Measurements from ENCODE around the gene LBHD2. TPM values are rescaled to one million over a fixed set of nuclear protein-coding genes. Genes with fewer than 3 reads are reported as not detected.

Gene LBHD2
- total RNA-seq, 1 donor from 2014 or later, result not detected

GRCh38 chr14:103067231-103067954, 16.6 kb upstream of the LBHD2 start:
- no peak for DNase-seq
- ATAC-seq, result peak; percentile 62
- intact Hi-C loops (cut with micrococcal nuclease), result no loop called here

- DNase-seq (no peak), ATAC-seq (no peak)
- intact Hi-C loops (cut with micrococcal nuclease), result no loop called here
Measured at GRCh38 chr14:103068351-103069073, 15.5 kb upstream of the LBHD2 start.

- intact Hi-C loops (cut with micrococcal nuclease), result no loop called here
- ATAC-seq (no peak), DNase-seq (no peak)
Measured at GRCh38 chr14:103070263-103070885, 13.6 kb upstream of the LBHD2 start.

GRCh38 chr14:103070971-103071542, 13.0 kb upstream of the LBHD2 start:
- intact Hi-C loops (cut with micrococcal nuclease), result no loop called here
- ATAC-seq (no peak), DNase-seq (no peak)

- ATAC-seq (no peak), DNase-seq (no peak)
- intact Hi-C loops (cut with micrococcal nuclease), result no loop called here
Measured at GRCh38 chr14:103071544-103072251, 12.3 kb upstream of the LBHD2 start.

- DNase-seq (no peak), ATAC-seq (no peak)
- intact Hi-C loops (cut with micrococcal nuclease), result no loop called here
Measured at GRCh38 chr14:103072595-103073366, 11.2 kb upstream of the LBHD2 start.

GRCh38 chr14:103073367-103073875, 10.6 kb upstream of the LBHD2 start:
- ATAC-seq, result no peak
- no peak for DNase-seq
- intact Hi-C loops (cut with micrococcal nuclease), result no loop called here

GRCh38 chr14:103073876-103074728, 9.9 kb upstream of the LBHD2 start:
- DNase-seq (no peak), ATAC-seq (peak; percentile 12)
- intact Hi-C loops (cut with micrococcal nuclease), result no loop called here

- DNase-seq (peak; percentile 86), ATAC-seq (peak; percentile 68)
- intact Hi-C loops (cut with micrococcal nuclease), result no loop called here
Measured at GRCh38 chr14:103074729-103075367, 9.2 kb upstream of the LBHD2 start.

- intact Hi-C loops (cut with micrococcal nuclease), result no loop called here
- DNase-seq, result peak; percentile 88
Measured at GRCh38 chr14:103078420-103078749, 5.6 kb upstream of the LBHD2 start.

GRCh38 chr14:103078860-103079587, 5.0 kb upstream of the LBHD2 start:
- no peak for DNase-seq
- ATAC-seq, result no peak
- intact Hi-C loops (cut with micrococcal nuclease), result no loop called here

More at GRCh38 chr14:103078420-103078749, 5.6 kb upstream of the LBHD2 start:
- peak; percentile 16 for ATAC-seq

GRCh38 chr14:103081951-103082350, 2.1 kb upstream of the LBHD2 start:
- no peak for DNase-seq
- intact Hi-C loops (cut with micrococcal nuclease), result no loop called here
- no peak for ATAC-seq

GRCh38 chr14:103085106-103086091, 1.4 kb downstream of the LBHD2 start:
- DNase-seq, result peak; percentile 32
- intact Hi-C loops (cut with micrococcal nuclease), result no loop called here
- no peak for ATAC-seq

- no peak for ATAC-seq
- intact Hi-C loops (cut with micrococcal nuclease), result no loop called here
- peak; percentile 10 for DNase-seq
Measured at GRCh38 chr14:103086771-103087342, 2.8 kb downstream of the LBHD2 start.

- ATAC-seq, result no peak
- intact Hi-C loops (cut with micrococcal nuclease), result no loop called here
- DNase-seq, result peak; percentile 20
Measured at GRCh38 chr14:103087343-103087835, 3.4 kb downstream of the LBHD2 start.

Data from left ventricle myocardium superior (tissue), 1 donor.